ENCODE measurements around the gene DDX20. TPM values are rescaled to one million over a fixed set of nuclear protein-coding genes. Genes with fewer than 3 reads are reported as not detected.

The DDX20 gene
- 7.0 TPM for polyA plus RNA-seq (2012; ENCODE audit: low read depth, missing spikeins)

- TF ChIP-seq PAX5 (IDR thresholded peaks at IDR 0.05; ENCODE audit: insufficient read depth, low read length, severe bottlenecking), result no peak
- peak; percentile 83 for TF ChIP-seq POU2F2 (IDR thresholded peaks at IDR 0.05; ENCODE audit: low read depth, low read length)
- peak; percentile 51 for TF ChIP-seq SPI1 (IDR thresholded peaks at IDR 0.05; ENCODE audit: low read depth, low read length)
- peak; percentile 96 for TF ChIP-seq POLR2AphosphoS5 (IDR thresholded peaks at IDR 0.05; ENCODE audit: low read depth, low read length)
- peak; percentile 94 for TF ChIP-seq TAF1 (IDR thresholded peaks at IDR 0.05; ENCODE audit: low read depth, low read length)
- TF ChIP-seq POLR2A (IDR thresholded peaks at IDR 0.05; ENCODE audit: low read depth, low read length), result peak; percentile 92
- FAIRE-seq, result peak; percentile 98
- DNase-seq (ENCODE audit: insufficient read length, low spot score), result peak; percentile 90
Observed at GRCh38 chr1:111755331-111756123, at the start of gene DDX20. Gene DDX20 (plus strand): TSS chr1:111755901. CDS start chr1:111755925, 24 bp downstream.

- DNase-seq (ENCODE audit: insufficient read length, low spot score) (no peak), FAIRE-seq (no peak)
- no peak for TF ChIP-seq TAF1 (IDR thresholded peaks at IDR 0.05; ENCODE audit: low read depth, low read length)
- no peak for TF ChIP-seq POLR2AphosphoS5 (IDR thresholded peaks at IDR 0.05; ENCODE audit: low read depth, low read length)
- TF ChIP-seq POLR2A (IDR thresholded peaks at IDR 0.05; ENCODE audit: low read depth, low read length), result no peak
- TF ChIP-seq POU2F2 (IDR thresholded peaks at IDR 0.05; ENCODE audit: low read depth, low read length), result no peak
- no peak for TF ChIP-seq PAX5 (IDR thresholded peaks at IDR 0.05; ENCODE audit: insufficient read depth, low read length, severe bottlenecking)
- TF ChIP-seq SPI1 (IDR thresholded peaks at IDR 0.05; ENCODE audit: low read depth, low read length), result no peak
Observed at GRCh38 chr1:111706921-111707320, 48.8 kb upstream of the DDX20 start.

GRCh38 chr1:111707906-111708305 is 47.8 kb upstream of the DDX20 start:
- DNase-seq (ENCODE audit: insufficient read length, low spot score), result no peak
- no peak for FAIRE-seq
- TF ChIP-seq PAX5 (IDR thresholded peaks at IDR 0.05; ENCODE audit: insufficient read depth, low read length, severe bottlenecking), result no peak

GRCh38 chr1:111709986-111710385 is 45.7 kb upstream of the DDX20 start:
- no peak for TF ChIP-seq TAF1 (IDR thresholded peaks at IDR 0.05; ENCODE audit: low read depth, low read length)
- no peak for TF ChIP-seq POU2F2 (IDR thresholded peaks at IDR 0.05; ENCODE audit: low read depth, low read length)
- no peak for TF ChIP-seq SPI1 (IDR thresholded peaks at IDR 0.05; ENCODE audit: low read depth, low read length)
- TF ChIP-seq PAX5 (IDR thresholded peaks at IDR 0.05; ENCODE audit: insufficient read depth, low read length, severe bottlenecking), result no peak
- TF ChIP-seq POLR2A (IDR thresholded peaks at IDR 0.05; ENCODE audit: low read depth, low read length), result no peak
- TF ChIP-seq POLR2AphosphoS5 (IDR thresholded peaks at IDR 0.05; ENCODE audit: low read depth, low read length), result no peak
- no peak for FAIRE-seq
- DNase-seq (ENCODE audit: insufficient read length, low spot score), result no peak

- no peak for TF ChIP-seq POU2F2 (IDR thresholded peaks at IDR 0.05; ENCODE audit: low read depth, low read length)
- TF ChIP-seq POLR2AphosphoS5 (IDR thresholded peaks at IDR 0.05; ENCODE audit: low read depth, low read length), result no peak
- TF ChIP-seq PAX5 (IDR thresholded peaks at IDR 0.05; ENCODE audit: insufficient read depth, low read length, severe bottlenecking), result no peak
- TF ChIP-seq POLR2A (IDR thresholded peaks at IDR 0.05; ENCODE audit: low read depth, low read length), result no peak
- TF ChIP-seq SPI1 (IDR thresholded peaks at IDR 0.05; ENCODE audit: low read depth, low read length), result no peak
- TF ChIP-seq TAF1 (IDR thresholded peaks at IDR 0.05; ENCODE audit: low read depth, low read length), result no peak
- no peak for FAIRE-seq
- DNase-seq (ENCODE audit: insufficient read length, low spot score), result no peak
Observed at GRCh38 chr1:111716333-111716732, 39.4 kb upstream of the DDX20 start.

- no peak for FAIRE-seq
- TF ChIP-seq POU2F2 (IDR thresholded peaks at IDR 0.05; ENCODE audit: low read depth, low read length) (no peak), PAX5 (IDR thresholded peaks at IDR 0.05; ENCODE audit: insufficient read depth, low read length, severe bottlenecking) (no peak), SPI1 (IDR thresholded peaks at IDR 0.05; ENCODE audit: low read depth, low read length) (no peak), POLR2AphosphoS5 (IDR thresholded peaks at IDR 0.05; ENCODE audit: low read depth, low read length) (no peak), TAF1 (IDR thresholded peaks at IDR 0.05; ENCODE audit: low read depth, low read length) (no peak), POLR2A (IDR thresholded peaks at IDR 0.05; ENCODE audit: low read depth, low read length) (no peak; the same call in 1 of the 2 replicates)
- no peak for DNase-seq (ENCODE audit: insufficient read length, low spot score)
Observed at GRCh38 chr1:111717450-111717849, 38.3 kb upstream of the DDX20 start.

GRCh38 chr1:111719135-111719534 is 36.6 kb upstream of the DDX20 start:
- TF ChIP-seq POLR2AphosphoS5 (IDR thresholded peaks at IDR 0.05; ENCODE audit: low read depth, low read length), result no peak
- TF ChIP-seq POLR2A (IDR thresholded peaks at IDR 0.05; ENCODE audit: low read depth, low read length), result no peak
- TF ChIP-seq POU2F2 (IDR thresholded peaks at IDR 0.05; ENCODE audit: low read depth, low read length), result 0 out of 2 replicates have a peak, but pooled peaks have one; percentile 31
- TF ChIP-seq TAF1 (IDR thresholded peaks at IDR 0.05; ENCODE audit: low read depth, low read length), result no peak
- FAIRE-seq (no peak), DNase-seq (ENCODE audit: insufficient read length, low spot score) (no peak)

GRCh38 chr1:111719674-111720132 is 36.0 kb upstream of the DDX20 start:
- TF ChIP-seq TAF1 (IDR thresholded peaks at IDR 0.05; ENCODE audit: low read depth, low read length), result no peak
- TF ChIP-seq POLR2AphosphoS5 (IDR thresholded peaks at IDR 0.05; ENCODE audit: low read depth, low read length), result no peak
- TF ChIP-seq POU2F2 (IDR thresholded peaks at IDR 0.05; ENCODE audit: low read depth, low read length), result no peak
- no peak for TF ChIP-seq POLR2A (IDR thresholded peaks at IDR 0.05; ENCODE audit: low read depth, low read length)
- no peak for TF ChIP-seq PAX5 (IDR thresholded peaks at IDR 0.05; ENCODE audit: insufficient read depth, low read length, severe bottlenecking)
- no peak for TF ChIP-seq SPI1 (IDR thresholded peaks at IDR 0.05; ENCODE audit: low read depth, low read length)
- DNase-seq (ENCODE audit: insufficient read length, low spot score), result no peak
- FAIRE-seq, result no peak

GRCh38 chr1:111720274-111720976 is 35.3 kb upstream of the DDX20 start:
- no peak for FAIRE-seq

More at GRCh38 chr1:111720274-111720976, 35.3 kb upstream of the DDX20 start:
- DNase-seq (ENCODE audit: insufficient read length, low spot score), result no peak
- TF ChIP-seq TAF1 (IDR thresholded peaks at IDR 0.05; ENCODE audit: low read depth, low read length), result no peak
- no peak for TF ChIP-seq PAX5 (IDR thresholded peaks at IDR 0.05; ENCODE audit: insufficient read depth, low read length, severe bottlenecking)
- TF ChIP-seq POU2F2 (IDR thresholded peaks at IDR 0.05; ENCODE audit: low read depth, low read length), result no peak
- no peak for TF ChIP-seq POLR2AphosphoS5 (IDR thresholded peaks at IDR 0.05; ENCODE audit: low read depth, low read length)
- no peak for TF ChIP-seq SPI1 (IDR thresholded peaks at IDR 0.05; ENCODE audit: low read depth, low read length)
- no peak for TF ChIP-seq POLR2A (IDR thresholded peaks at IDR 0.05; ENCODE audit: low read depth, low read length)

All from GM12891 (cell line).